Brain microvascular endothelial cell (primary cell): ENCODE results near the gene WDR70.
A peak's percentile ranks its signal among the peaks of the same experiment; 100 is the strongest.
"Not testable (repeated sequence)": the region's sequence is repeated elsewhere in the genome, so short reads cannot be mapped to it uniquely, and the experiment has no call there.

ENCODE experiments used
- DNase-seq: peaks from one replicate; pipeline ENCODE4 v3.0.0-alpha.2; 2020
- H3K27ac ChIP-seq: fragments of 250-450 bp; sonication (Bioruptor Pico); 2 replicates; pipeline ENCODE4 v1.5.1; 2020; ENCODE audit warnings: mild to moderate bottlenecking, moderate library complexity
- H3K27me3 ChIP-seq: fragments of 250-450 bp; sonication (Bioruptor Pico); replicated peaks from 2 replicates; pipeline ENCODE4 v1.5.1; 2020; ENCODE audit warnings: mild to moderate bottlenecking
- H3K36me3 ChIP-seq: fragments of 250-450 bp; sonication (Bioruptor Pico); replicated peaks from 2 replicates; pipeline ENCODE4 v1.5.1; 2020; ENCODE audit warnings: mild to moderate bottlenecking
- H3K4me3 ChIP-seq: 2 replicates; pipeline ENCODE4 v1.5.1; 2011; ENCODE audit warnings: low read depth, mild to moderate bottlenecking, control low read depth, low read length, moderate library complexity
- CTCF ChIP-seq: IDR thresholded peaks from 2 replicates; pipeline ENCODE4 v1.5.1; 2011; ENCODE audit warnings: low read depth, mild to moderate bottlenecking, moderate library complexity, low read length, control low read depth, inconsistent platforms; ENCODE audit errors: missing control alignments
- in situ Hi-C: cut with HindIII; loops from 2 replicates; pipeline ENCODE4 v1.10.0; 2017; ENCODE audit warnings: low sequenced_read_pairs, low pct_ligation_motif_present

The WDR70 gene

GRCh38 chr5:37575541-37576489 is 196.7 kb downstream of the WDR70 start:
- peak; percentile 13 for DNase-seq
- no peak overlapping the region for H3K27ac ChIP-seq
- no peaks in the 10 kb centered on the region for H3K36me3 ChIP-seq
- no peak overlapping the region for H3K4me3 ChIP-seq
- in situ Hi-C loops, result no loop called here
- H3K27me3 ChIP-seq, result no peaks in the 10 kb centered on the region
- no peak for TF ChIP-seq CTCF

- no peaks in the 10 kb centered on the region for H3K27me3 ChIP-seq
- H3K4me3 ChIP-seq, result no peak overlapping the region
- in situ Hi-C loops, result no loop called here
- H3K36me3 ChIP-seq, result no peaks in the 10 kb centered on the region
- H3K27ac ChIP-seq, result no peak overlapping the region
- DNase-seq, result no peak
- TF ChIP-seq CTCF, result no peak
Measured at GRCh38 chr5:37576552-37576951, 197.4 kb downstream of the WDR70 start.

- no peaks in the 10 kb centered on the region for H3K27me3 ChIP-seq
- in situ Hi-C loops, result no loop called here
- H3K36me3 ChIP-seq, result no peaks in the 10 kb centered on the region
Measured at GRCh38 chr5:37578176-37578575, 199.1 kb downstream of the WDR70 start.

GRCh38 chr5:37580106-37580505 is 201.0 kb downstream of the WDR70 start:
- no peak for DNase-seq
- H3K27ac ChIP-seq, result no peak overlapping the region

More at GRCh38 chr5:37578176-37578575, 199.1 kb downstream of the WDR70 start:
- DNase-seq, result no peak
- Histone ChIP-seq H3K4me3 (no peak overlapping the region), H3K27ac (no peak overlapping the region)
- no peak for TF ChIP-seq CTCF

GRCh38 chr5:37582202-37582601 is 203.1 kb downstream of the WDR70 start:
- DNase-seq, result no peak
- in situ Hi-C loops, result no loop called here

More at GRCh38 chr5:37580106-37580505, 201.0 kb downstream of the WDR70 start:
- Histone ChIP-seq H3K36me3 (no peaks in the 10 kb centered on the region), H3K27me3 (no peaks in the 10 kb centered on the region), H3K4me3 (no peak overlapping the region)
- no peak for TF ChIP-seq CTCF
- in situ Hi-C loops, result no loop called here

GRCh38 chr5:37593292-37593691 is 214.2 kb downstream of the WDR70 start:
- H3K27ac ChIP-seq, H3K27me3 ChIP-seq, H3K4me3 ChIP-seq, DNase-seq, in situ Hi-C loops, H3K36me3 ChIP-seq: not testable (repeated sequence)

More at GRCh38 chr5:37582202-37582601, 203.1 kb downstream of the WDR70 start:
- no peak overlapping the region for H3K4me3 ChIP-seq
- no peaks in the 10 kb centered on the region for H3K27me3 ChIP-seq
- H3K27ac ChIP-seq, result no peak overlapping the region
- TF ChIP-seq CTCF, result no peak
- H3K36me3 ChIP-seq, result no peaks in the 10 kb centered on the region

- H3K27me3 ChIP-seq, H3K27ac ChIP-seq, DNase-seq, H3K4me3 ChIP-seq, H3K36me3 ChIP-seq, in situ Hi-C loops: not testable (repeated sequence)
Measured at GRCh38 chr5:37594864-37595263, 215.7 kb downstream of the WDR70 start.
